ENCODE data around the gene KCNIP4.

The KCNIP4 gene

DNA sequence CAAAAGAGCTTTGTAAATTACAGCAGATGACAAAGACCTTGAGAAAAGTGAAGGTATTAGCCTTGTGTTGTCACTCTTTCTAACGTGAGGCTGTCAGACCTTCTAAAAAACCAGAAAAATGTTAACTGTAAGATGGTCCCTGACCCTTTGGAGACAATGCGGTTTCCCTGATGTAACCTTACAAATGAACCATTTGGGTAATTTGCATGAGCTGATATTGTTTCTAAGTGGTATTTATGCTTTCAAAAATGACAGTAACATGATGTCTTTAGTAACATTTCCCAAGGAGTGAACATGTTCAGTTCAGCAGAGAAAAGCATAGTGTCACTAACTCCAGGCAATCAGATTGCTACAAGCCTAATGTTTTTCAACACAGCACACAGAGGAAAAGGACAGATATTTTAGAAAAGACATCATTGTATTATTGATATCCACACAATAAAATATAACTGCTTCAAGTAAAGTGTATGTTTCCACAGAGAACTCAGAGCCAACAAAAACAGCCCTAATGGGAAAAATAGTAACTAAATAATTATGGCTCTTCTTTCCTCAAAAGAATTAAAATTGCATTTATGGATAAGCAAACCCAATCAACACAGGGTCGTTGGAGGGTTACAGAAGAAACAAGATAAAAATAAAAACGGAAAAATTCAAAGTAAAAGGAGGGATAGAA lies 434.4 kb downstream of the KCNIP4 start:
- TF ChIP-seq, protein P1, sequence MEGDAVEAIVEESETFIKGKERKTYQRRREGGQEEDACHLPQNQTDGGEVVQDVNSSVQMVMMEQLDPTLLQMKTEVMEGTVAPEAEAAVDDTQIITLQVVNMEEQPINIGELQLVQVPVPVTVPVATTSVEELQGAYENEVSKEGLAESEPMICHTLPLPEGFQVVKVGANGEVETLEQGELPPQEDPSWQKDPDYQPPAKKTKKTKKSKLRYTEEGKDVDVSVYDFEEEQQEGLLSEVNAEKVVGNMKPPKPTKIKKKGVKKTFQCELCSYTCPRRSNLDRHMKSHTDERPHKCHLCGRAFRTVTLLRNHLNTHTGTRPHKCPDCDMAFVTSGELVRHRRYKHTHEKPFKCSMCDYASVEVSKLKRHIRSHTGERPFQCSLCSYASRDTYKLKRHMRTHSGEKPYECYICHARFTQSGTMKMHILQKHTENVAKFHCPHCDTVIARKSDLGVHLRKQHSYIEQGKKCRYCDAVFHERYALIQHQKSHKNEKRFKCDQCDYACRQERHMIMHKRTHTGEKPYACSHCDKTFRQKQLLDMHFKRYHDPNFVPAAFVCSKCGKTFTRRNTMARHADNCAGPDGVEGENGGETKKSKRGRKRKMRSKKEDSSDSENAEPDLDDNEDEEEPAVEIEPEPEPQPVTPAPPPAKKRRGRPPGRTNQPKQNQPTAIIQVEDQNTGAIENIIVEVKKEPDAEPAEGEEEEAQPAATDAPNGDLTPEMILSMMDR (IDR thresholded peaks at IDR 0.05; ENCODE audit: insufficient read depth, low read depth, low read length, missing control alignments) = no peak
- no peak overlapping the region for H3K4me3 ChIP-seq (ENCODE audit: low read length)
- DNase-seq (ENCODE audit: low read depth) = no peak

DNA sequence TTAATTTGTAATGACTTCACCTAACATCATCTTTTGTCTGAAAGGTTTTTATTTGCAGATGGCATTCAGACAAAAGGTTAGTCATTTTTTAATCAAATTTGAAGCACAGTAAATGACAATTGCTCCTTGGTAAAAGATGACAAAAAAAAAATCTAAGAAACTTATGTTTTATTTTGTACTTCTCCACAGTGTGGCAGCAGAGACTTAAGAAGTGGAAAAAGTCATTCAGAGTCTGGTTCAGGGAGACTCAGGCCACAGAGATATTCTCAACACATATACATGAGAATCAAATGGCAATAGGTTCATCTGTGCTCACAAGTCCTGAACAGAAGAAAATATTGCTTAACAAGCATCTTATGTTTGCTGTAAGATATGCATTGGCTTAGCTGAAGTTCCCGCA lies 436.2 kb downstream of the KCNIP4 start:
- peak; percentile 59 for DNase-seq (ENCODE audit: low read depth)
- H3K4me3 ChIP-seq (ENCODE audit: low read length) = no peak overlapping the region
- TF ChIP-seq, protein P1 (IDR thresholded peaks at IDR 0.05; ENCODE audit: insufficient read depth, low read depth, low read length, missing control alignments) = peak; percentile 50

DNA sequence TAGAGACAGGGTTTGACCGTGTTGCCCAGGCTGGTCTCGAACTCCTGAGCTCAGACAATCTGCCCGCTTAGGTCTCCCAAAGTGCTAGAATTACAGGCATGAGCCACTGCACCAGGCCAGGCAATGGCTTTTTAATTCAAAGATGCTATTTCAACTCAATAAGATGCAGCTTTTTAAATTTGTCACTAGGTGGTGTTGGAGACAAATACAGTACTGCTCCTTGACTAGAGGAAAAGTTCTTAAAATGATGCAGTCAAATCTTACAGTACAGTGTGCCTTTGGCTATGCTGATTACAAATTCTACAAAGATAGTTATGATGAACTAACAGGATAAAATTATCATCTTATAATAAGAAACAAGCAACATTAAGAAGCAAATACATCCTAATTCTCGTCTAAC lies 441.1 kb downstream of the KCNIP4 start:
- peak; percentile 22 for DNase-seq (ENCODE audit: low read depth)
- TF ChIP-seq, protein P1 (IDR thresholded peaks at IDR 0.05; ENCODE audit: insufficient read depth, low read depth, low read length, missing control alignments) = peak; percentile 30
- no peak overlapping the region for H3K4me3 ChIP-seq (ENCODE audit: low read length)

DNA sequence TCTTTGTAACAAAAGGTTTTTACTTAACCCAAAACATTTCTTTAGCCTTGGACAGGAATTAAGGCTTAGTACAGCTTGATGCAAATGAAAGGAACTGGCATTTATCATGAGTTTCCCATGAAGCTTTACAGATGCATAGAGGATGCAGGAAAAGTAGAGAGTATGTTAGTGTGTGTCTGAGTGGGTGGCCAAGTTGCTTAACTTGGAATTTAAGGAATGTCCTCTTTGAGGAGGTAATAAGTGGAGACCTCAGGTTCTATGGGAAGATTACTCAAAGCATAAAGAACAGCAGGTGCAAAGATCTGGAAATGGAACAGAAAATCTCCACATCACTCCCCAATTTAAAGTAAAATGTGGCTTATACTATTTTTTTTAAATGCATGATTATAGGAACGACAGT lies 457.9 kb downstream of the KCNIP4 start:
- TF ChIP-seq, protein P1 (IDR thresholded peaks at IDR 0.05; ENCODE audit: insufficient read depth, low read depth, low read length, missing control alignments) = no peak
- no peak for DNase-seq (ENCODE audit: low read depth)
- no peak overlapping the region for H3K4me3 ChIP-seq (ENCODE audit: low read length)

DNA sequence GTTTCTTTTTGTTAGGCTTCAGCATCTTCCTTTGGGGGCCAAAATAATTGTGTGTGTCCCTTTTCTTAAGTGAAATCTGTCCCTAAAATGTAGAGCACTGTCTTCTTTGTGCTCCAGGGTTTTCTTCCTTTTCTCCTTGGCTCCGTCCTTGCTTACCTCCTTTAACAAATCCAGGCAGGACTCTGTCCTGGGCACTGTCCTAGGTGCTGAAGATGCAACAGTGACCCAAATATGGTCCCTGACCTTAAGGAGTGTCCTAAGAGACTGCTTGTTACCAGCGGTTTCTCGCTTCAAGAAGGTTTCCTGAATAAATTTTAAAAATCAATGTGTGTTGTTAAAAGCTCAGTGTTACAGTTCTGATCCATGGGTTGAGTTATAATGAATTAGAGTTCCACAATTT lies 471.8 kb downstream of the KCNIP4 start:
- TF ChIP-seq, protein P1 (IDR thresholded peaks at IDR 0.05; ENCODE audit: insufficient read depth, low read depth, low read length, missing control alignments) = no peak
- H3K4me3 ChIP-seq (ENCODE audit: low read length) = no peak overlapping the region
- peak; percentile 40 for DNase-seq (ENCODE audit: low read depth)

DNA sequence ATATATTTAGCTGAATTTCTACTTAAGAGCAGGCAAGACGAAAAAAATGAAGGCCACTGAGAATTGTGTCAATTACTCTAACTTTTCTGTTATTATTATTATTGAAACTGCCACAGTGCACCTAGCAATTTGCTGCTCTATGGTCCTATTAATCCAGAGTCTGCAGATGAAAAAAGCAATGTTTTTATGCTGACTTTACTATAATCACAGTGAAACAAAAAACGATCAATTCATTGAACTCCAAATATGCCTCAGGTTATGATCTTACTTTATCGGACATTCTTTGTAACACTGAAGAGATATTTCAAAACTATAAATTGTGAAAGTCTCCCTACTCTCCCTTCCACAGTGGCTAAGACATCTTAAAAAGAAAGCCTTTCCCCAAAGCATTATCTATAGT lies 474.4 kb downstream of the KCNIP4 start:
- H3K4me3 ChIP-seq (ENCODE audit: low read length) = no peak overlapping the region
- TF ChIP-seq, protein P1 (IDR thresholded peaks at IDR 0.05; ENCODE audit: insufficient read depth, low read depth, low read length, missing control alignments) = no peak
- no peak for DNase-seq (ENCODE audit: low read depth)

DNA sequence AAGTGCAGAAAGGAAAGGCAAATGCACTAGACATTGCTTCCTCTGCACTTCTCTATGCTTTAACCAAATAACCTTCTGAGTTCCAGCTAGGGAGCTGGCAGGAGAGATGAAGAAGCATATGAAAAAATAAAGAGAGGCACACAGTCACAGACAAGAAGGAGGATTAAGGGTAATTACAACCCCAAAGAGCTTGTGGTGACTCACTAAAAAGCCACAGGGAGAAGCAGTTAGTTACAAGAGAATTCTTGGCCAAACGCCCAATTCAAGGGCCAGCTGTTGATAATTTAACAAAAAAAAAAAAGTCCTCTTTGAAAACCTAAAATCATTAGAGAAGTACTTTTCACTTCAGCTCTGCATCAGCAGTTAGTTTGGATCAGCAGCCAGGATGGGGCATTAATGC lies 478.0 kb downstream of the KCNIP4 start:
- DNase-seq (ENCODE audit: low read depth) = peak; percentile 68
- TF ChIP-seq, protein P1 (IDR thresholded peaks at IDR 0.05; ENCODE audit: insufficient read depth, low read depth, low read length, missing control alignments) = no peak
- no peak overlapping the region for H3K4me3 ChIP-seq (ENCODE audit: low read length)
